HFF-Myc (cell line): ENCODE results near the gene MACO1.

Experiments
- DNase-seq: peaks from one replicate; pipeline ENCODE4 v3.0.0-alpha.2; 2011; ENCODE audit warnings: low read depth; ENCODE audit errors: extremely low read depth
- H3K4me3 ChIP-seq: replicated peaks from 2 replicates; pipeline ENCODE4 v1.5.1; 2011; ENCODE audit warnings: low read depth, mild to moderate bottlenecking, control low read depth, low read length
- CTCF ChIP-seq: IDR thresholded peaks from 2 replicates; pipeline ENCODE4 v1.5.1; 2012; ENCODE audit warnings: mild to moderate bottlenecking, low read depth, low read length, control low read depth; ENCODE audit errors: missing control alignments

The MACO1 gene

GRCh38 chr1:25529518-25530185 lies 99.0 kb downstream of the MACO1 start:
- H3K4me3 ChIP-seq = no peak overlapping the region
- no peak for TF ChIP-seq CTCF
- DNase-seq = no peak

DNA sequence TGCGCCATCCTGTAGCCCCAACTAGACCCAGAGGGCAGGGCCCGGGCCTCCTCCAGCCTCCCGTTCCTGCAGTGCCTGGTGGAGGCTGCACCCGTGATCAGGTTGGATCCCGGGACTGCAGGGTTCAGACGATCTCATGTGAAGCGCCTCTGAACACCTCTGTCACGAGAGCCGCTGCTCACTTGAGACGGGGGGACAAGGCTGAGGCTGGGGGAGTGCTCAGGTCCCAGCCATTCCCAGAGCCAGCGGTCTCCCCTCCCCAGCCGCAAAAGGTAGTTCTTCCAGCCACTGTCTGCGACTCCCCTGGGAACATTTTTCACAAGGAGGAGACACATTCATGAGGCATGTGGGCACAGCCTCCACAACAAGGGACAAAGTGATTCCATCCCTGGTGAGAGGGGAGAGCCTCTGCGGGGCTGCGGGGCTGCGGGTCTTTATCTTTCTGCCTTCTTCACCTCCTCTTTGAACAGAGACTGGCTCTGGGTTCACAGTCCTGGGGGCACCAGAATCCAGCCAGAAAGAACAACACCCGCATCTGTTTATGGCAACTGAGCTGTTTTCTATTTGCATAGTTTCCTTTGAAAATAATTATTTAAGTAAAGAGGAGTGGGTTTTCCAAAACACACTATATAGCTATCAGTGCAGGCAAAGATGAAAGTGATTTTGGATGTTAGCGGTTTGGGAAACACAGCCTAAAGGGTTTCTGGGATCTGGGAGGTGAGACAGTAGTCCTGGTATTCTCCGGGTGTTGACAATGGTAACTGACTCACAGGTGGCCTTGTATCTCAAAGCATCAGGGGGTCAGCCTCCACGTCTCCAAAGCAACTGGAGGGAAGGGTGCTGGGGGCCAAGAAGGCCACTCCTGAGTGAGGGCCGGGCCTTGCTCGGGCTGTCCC lies 99.7 kb downstream of the MACO1 start:
- H3K4me3 ChIP-seq = no peak overlapping the region
- no peak for TF ChIP-seq CTCF
- no peak for DNase-seq

GRCh38 chr1:25531082-25531461 lies 100.4 kb downstream of the MACO1 start:
- DNase-seq = no peak
- no peak overlapping the region for H3K4me3 ChIP-seq
- no peak for TF ChIP-seq CTCF

DNA sequence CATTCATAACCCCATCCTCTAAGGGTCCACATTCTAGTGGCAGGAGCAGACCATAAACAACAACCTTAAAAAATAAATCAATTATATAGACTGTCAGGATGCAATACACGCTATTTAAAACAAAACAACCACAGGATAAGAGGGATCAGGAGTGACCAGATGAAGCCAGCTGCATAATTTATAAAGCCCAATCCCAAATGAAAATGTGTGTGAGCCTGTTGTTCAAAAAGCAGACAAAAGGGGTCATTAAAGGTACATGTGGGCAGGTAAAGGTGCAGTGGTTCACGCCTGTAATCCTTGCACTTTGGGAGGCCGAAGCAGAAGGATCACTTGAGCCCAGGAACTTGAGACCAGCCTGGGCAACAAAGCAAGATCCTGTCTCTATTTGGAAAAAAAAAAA lies 102.3 kb downstream of the MACO1 start:
- DNase-seq = no peak
- TF ChIP-seq CTCF = no peak
- H3K4me3 ChIP-seq = no peak overlapping the region

DNA sequence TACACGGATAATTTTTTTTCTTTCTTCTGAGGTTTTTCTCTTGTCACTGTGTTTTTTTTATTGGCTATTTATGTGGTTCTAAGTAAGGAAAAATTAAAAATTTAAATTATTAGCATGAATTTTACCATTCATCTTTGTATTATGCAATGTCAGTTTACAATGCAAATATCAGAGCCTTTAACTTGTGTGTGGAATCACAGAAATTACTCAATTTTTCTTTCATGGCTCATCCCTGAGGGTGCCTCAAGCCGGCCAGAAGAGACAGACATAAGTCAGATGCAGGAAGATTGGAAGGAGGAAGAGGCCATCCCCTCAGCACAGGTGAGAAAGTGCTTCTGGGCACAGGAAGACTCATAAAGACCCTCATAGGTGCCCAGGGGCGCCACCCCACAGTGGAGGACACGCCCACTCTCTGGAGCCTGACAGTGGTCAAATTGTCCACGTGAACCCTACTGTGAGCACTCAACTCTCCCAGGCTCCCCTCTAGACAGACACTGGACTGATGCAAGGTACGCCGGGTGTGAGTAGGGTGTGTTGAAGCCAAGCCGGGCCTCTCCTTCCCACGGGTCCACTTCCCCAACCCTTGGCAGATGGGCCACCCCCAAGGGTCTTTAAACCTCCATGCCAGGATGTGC lies 103.2 kb downstream of the MACO1 start:
- DNase-seq = no peak
- no peak overlapping the region for H3K4me3 ChIP-seq
- TF ChIP-seq CTCF = no peak

GRCh38 chr1:25534410-25534788 lies 103.7 kb downstream of the MACO1 start:
- TF ChIP-seq CTCF = no peak
- no peak for DNase-seq
- no peak overlapping the region for H3K4me3 ChIP-seq
